OCI-LY1 (cell line): ENCODE results near the gene ZCCHC3.

Source experiments
- H2AFZ ChIP-seq: fragments of 200-600 bp; sonication (generic), shearing (Covaris generic); 2 replicates; pipeline ENCODE4 v1.6.0; 2014; ENCODE audit warnings: antibody characterized with exemption, mild to moderate bottlenecking, low read length
- H3F3A ChIP-seq: fragments of 200-600 bp; sonication (generic), shearing (Covaris generic); 2 replicates; pipeline ENCODE4 v1.6.0; 2014; ENCODE audit warnings: mild to moderate bottlenecking, antibody characterized with exemption, low read length, moderate library complexity; ENCODE audit not compliant: insufficient read depth
- H3K27ac ChIP-seq: fragments of 200-600 bp; sonication (generic); 2 replicates; pipeline ENCODE4 v1.5.1; 2014; ENCODE audit warnings: low read length, mixed run types, mild to moderate bottlenecking, low read depth; ENCODE audit not compliant: poor library complexity, severe bottlenecking
- H3K27me3 ChIP-seq: fragments of 200-600 bp; sonication (generic); 2 replicates; pipeline ENCODE4 v1.6.0; 2014; ENCODE audit warnings: antibody characterized with exemption, mild to moderate bottlenecking, low read length, moderate library complexity; ENCODE audit not compliant: insufficient read depth
- H3K36me3 ChIP-seq: fragments of 200-600 bp; sonication (generic); 2 replicates; pipeline ENCODE4 v1.6.1; 2014; ENCODE audit warnings: mild to moderate bottlenecking, antibody characterized with exemption, low read length, moderate library complexity, mixed read lengths; ENCODE audit not compliant: insufficient read depth
- H3K4me1 ChIP-seq: fragments of 200-600 bp; sonication (generic); 2 replicates; pipeline ENCODE4 v1.5.1; 2014; ENCODE audit warnings: mild to moderate bottlenecking, low read length, moderate library complexity; ENCODE audit not compliant: insufficient read depth, severe bottlenecking
- H3K4me2 ChIP-seq: fragments of 200-600 bp; sonication (generic), shearing (Covaris generic); 2 replicates; pipeline ENCODE4 v1.6.1; 2014; ENCODE audit warnings: low read length
- H3K4me3 ChIP-seq: fragments of 200-600 bp; sonication (generic); 2 replicates; pipeline ENCODE4 v1.5.1; 2014; ENCODE audit warnings: low read length, low read depth, mild to moderate bottlenecking, mixed read lengths; ENCODE audit not compliant: poor library complexity, severe bottlenecking
- H3K79me2 ChIP-seq: fragments of 200-600 bp; shearing (Covaris generic); 2 replicates; pipeline ENCODE4 v1.6.1; 2016; ENCODE audit warnings: mixed run types, low read length, mixed read lengths; ENCODE audit not compliant: insufficient read depth
- H3K9ac ChIP-seq: fragments of 200-600 bp; sonication (generic), shearing (Covaris generic); 2 replicates; pipeline ENCODE4 v1.6.1; 2014; ENCODE audit warnings: mild to moderate bottlenecking, low read length, mixed read lengths
- H3K9me2 ChIP-seq: fragments of 200-600 bp; sonication (generic), shearing (Covaris generic); 2 replicates; pipeline ENCODE4 v1.6.1; 2014; ENCODE audit warnings: low read depth, mild to moderate bottlenecking, low read length, mixed read lengths
- H3K9me3 ChIP-seq: fragments of 200-600 bp; shearing (Covaris generic); 2 replicates; pipeline ENCODE4 v1.6.1; 2014; ENCODE audit warnings: low read length, mixed read lengths
- H4K20me1 ChIP-seq: fragments of 200-600 bp; sonication (generic), shearing (Covaris generic); 2 replicates; pipeline ENCODE4 v1.6.0; 2016; ENCODE audit warnings: mild to moderate bottlenecking, low read length; ENCODE audit not compliant: insufficient read depth
- EZH2 ChIP-seq: fragments of 200-600 bp; sonication (generic), shearing (Covaris generic); IDR thresholded peaks from 2 replicates; pipeline ENCODE4 v1.8.0; 2017; ENCODE audit warnings: borderline replicate concordance, mixed run types, mild to moderate bottlenecking, antibody characterized with exemption, low read length, moderate library complexity, mixed read lengths
- TF ChIP-seq, protein P1 (sequence below): fragments of 200-600 bp; sonication (generic), shearing (Covaris generic); IDR thresholded peaks from 2 replicates; pipeline ENCODE4 v1.5.1; 2017; ENCODE audit warnings: mild to moderate bottlenecking, antibody characterized with exemption, low read length, moderate library complexity, mixed read lengths

Gene ZCCHC3

GRCh38 chr20:312067-312466, 14.7 kb downstream of the ZCCHC3 start:
- H3K4me3 ChIP-seq, result no peak overlapping the region
- no peak overlapping the region for H3K27ac ChIP-seq
- no peaks in the 10 kb centered on the region for H3F3A ChIP-seq
- H3K36me3 ChIP-seq, result no peaks in the 10 kb centered on the region
- no peaks in the 10 kb centered on the region for H3K27me3 ChIP-seq
- H3K9me3 ChIP-seq, result no peaks in the 10 kb centered on the region
- TF ChIP-seq EZH2, result no peak
- TF ChIP-seq, protein P1, sequence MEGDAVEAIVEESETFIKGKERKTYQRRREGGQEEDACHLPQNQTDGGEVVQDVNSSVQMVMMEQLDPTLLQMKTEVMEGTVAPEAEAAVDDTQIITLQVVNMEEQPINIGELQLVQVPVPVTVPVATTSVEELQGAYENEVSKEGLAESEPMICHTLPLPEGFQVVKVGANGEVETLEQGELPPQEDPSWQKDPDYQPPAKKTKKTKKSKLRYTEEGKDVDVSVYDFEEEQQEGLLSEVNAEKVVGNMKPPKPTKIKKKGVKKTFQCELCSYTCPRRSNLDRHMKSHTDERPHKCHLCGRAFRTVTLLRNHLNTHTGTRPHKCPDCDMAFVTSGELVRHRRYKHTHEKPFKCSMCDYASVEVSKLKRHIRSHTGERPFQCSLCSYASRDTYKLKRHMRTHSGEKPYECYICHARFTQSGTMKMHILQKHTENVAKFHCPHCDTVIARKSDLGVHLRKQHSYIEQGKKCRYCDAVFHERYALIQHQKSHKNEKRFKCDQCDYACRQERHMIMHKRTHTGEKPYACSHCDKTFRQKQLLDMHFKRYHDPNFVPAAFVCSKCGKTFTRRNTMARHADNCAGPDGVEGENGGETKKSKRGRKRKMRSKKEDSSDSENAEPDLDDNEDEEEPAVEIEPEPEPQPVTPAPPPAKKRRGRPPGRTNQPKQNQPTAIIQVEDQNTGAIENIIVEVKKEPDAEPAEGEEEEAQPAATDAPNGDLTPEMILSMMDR, result no peak
- no peaks in the 10 kb centered on the region for H4K20me1 ChIP-seq
- no peak overlapping the region for H2AFZ ChIP-seq
- no peak overlapping the region for H3K4me2 ChIP-seq
- H3K9ac ChIP-seq, result no peak overlapping the region
- H3K4me1 ChIP-seq, result peaks cover 16% of the 10 kb centered on the region
- no peaks in the 10 kb centered on the region for H3K79me2 ChIP-seq
- no peaks in the 10 kb centered on the region for H3K9me2 ChIP-seq

DNA sequence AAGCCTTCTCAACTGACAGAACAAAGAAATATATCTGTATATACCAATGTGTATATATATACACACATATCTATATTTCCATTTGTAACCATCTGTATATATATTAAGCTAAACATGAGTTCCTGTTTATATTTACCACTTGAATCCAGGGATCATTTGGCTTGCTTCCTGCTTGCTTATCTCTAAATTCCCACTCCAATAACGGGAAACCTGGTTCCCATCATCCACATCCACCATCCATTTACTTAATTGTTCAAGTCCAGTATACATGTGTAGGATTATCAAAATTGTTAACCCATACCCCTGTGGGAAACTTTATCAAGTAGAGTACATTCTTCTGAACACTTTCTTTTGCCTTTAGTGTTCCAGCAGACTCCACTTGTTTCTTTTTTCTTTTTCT, 15.5 kb downstream of the ZCCHC3 start:
- Histone ChIP-seq H3K79me2 (no peaks in the 10 kb centered on the region), H3K9me3 (no peaks in the 10 kb centered on the region)
- TF ChIP-seq EZH2, result no peak
- TF ChIP-seq, protein P1, result no peak

DNA sequence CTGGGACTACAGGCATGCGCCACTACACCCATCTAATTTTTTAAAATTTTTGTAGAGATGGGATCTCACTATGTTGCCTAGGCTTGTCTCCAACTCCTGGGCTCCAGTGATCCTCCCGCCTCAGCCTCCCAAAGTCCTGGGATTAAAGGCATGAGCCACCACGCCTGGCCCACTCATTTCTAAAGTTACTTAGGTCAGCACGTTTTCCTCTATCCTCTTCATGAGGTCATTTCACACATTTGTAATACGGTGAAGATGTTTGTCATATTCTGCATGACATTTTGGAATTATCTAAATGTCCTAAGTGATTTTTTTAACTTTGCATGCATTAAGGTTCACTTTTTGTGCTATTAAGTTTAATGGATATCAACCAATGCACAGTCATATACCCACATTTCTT, 16.0 kb downstream of the ZCCHC3 start:
- no peak overlapping the region for H3K9ac ChIP-seq
- H3K9me3 ChIP-seq, result no peaks in the 10 kb centered on the region
- H3F3A ChIP-seq, result no peaks in the 10 kb centered on the region
- no peaks in the 10 kb centered on the region for H4K20me1 ChIP-seq
- peaks cover 16% of the 10 kb centered on the region for H3K4me1 ChIP-seq
- H3K79me2 ChIP-seq, result no peaks in the 10 kb centered on the region
- H3K27me3 ChIP-seq, result no peaks in the 10 kb centered on the region
- H3K27ac ChIP-seq, result no peak overlapping the region
- no peak overlapping the region for H3K4me2 ChIP-seq
- H3K4me3 ChIP-seq, result no peak overlapping the region
- H3K9me2 ChIP-seq, result no peaks in the 10 kb centered on the region
- no peaks in the 10 kb centered on the region for H3K36me3 ChIP-seq
- H2AFZ ChIP-seq, result no peak overlapping the region
- TF ChIP-seq EZH2, result no peak
- TF ChIP-seq, protein P1, result no peak

More for the DNA sequence above, 15.5 kb downstream of the ZCCHC3 start:
- no peak overlapping the region for H3K4me2 ChIP-seq
- H2AFZ ChIP-seq, result no peak overlapping the region
- no peaks in the 10 kb centered on the region for H3K27me3 ChIP-seq
- peaks cover 16% of the 10 kb centered on the region for H3K4me1 ChIP-seq
- no peaks in the 10 kb centered on the region for H4K20me1 ChIP-seq
- H3K4me3 ChIP-seq, result no peak overlapping the region
- H3K9me2 ChIP-seq, result no peaks in the 10 kb centered on the region
- H3F3A ChIP-seq, result no peaks in the 10 kb centered on the region
- H3K36me3 ChIP-seq, result no peaks in the 10 kb centered on the region
- no peak overlapping the region for H3K9ac ChIP-seq
- no peak overlapping the region for H3K27ac ChIP-seq
